GM18505 (cell line): ENCODE measurements around the gene SULF2.

ENCODE experiments used
- ATAC-seq: cut with Tn5 transposase; IDR thresholded peaks from one replicate; pipeline ENCODE4 v1.9.1; 2021; ENCODE audit not compliant: unreplicated experiment
- POLR2A ChIP-seq: IDR thresholded peaks from 4 replicates; pipeline ENCODE4 v1.6.1; 2011; ENCODE audit warnings: borderline replicate concordance; ENCODE audit not compliant: insufficient read depth, insufficient read length; ENCODE audit errors: extremely low read depth

The SULF2 gene

GRCh38 chr20:47754388-47754715 is 30.9 kb downstream of the SULF2 start:
- no peak for TF ChIP-seq POLR2A
- no peak for ATAC-seq

GRCh38 chr20:47753576-47754387 is 31.5 kb downstream of the SULF2 start:
- no peak for TF ChIP-seq POLR2A
- ATAC-seq = no peak

GRCh38 chr20:47751449-47751848 is 33.8 kb downstream of the SULF2 start:
- TF ChIP-seq POLR2A = no peak
- ATAC-seq = no peak

- no peak for TF ChIP-seq POLR2A
Measured at GRCh38 chr20:47749339-47749738, 35.9 kb downstream of the SULF2 start.

GRCh38 chr20:47748823-47749222 is 36.5 kb downstream of the SULF2 start:
- no peak for TF ChIP-seq POLR2A

More at GRCh38 chr20:47749339-47749738, 35.9 kb downstream of the SULF2 start:
- no peak for ATAC-seq

GRCh38 chr20:47748069-47748468 is 37.2 kb downstream of the SULF2 start:
- TF ChIP-seq POLR2A = no peak
- no peak for ATAC-seq

More at GRCh38 chr20:47748823-47749222, 36.5 kb downstream of the SULF2 start:
- ATAC-seq = no peak

GRCh38 chr20:47747669-47748031 is 37.6 kb downstream of the SULF2 start:
- ATAC-seq = no peak
- no peak for TF ChIP-seq POLR2A

GRCh38 chr20:47744803-47745202 is 40.5 kb downstream of the SULF2 start:
- no peak for TF ChIP-seq POLR2A
- no peak for ATAC-seq

- TF ChIP-seq POLR2A = no peak
- no peak for ATAC-seq
Measured at GRCh38 chr20:47743671-47744070, 41.6 kb downstream of the SULF2 start.

- TF ChIP-seq POLR2A = no peak
- ATAC-seq = no peak
Measured at GRCh38 chr20:47741669-47742608, 43.3 kb downstream of the SULF2 start.

- no peak for ATAC-seq
- no peak for TF ChIP-seq POLR2A
Measured at GRCh38 chr20:47740862-47741184, 44.5 kb downstream of the SULF2 start.

- TF ChIP-seq POLR2A = no peak
- ATAC-seq = no peak
Measured at GRCh38 chr20:47740121-47740861, 45.0 kb downstream of the SULF2 start.

- no peak for ATAC-seq
- no peak for TF ChIP-seq POLR2A
Measured at GRCh38 chr20:47737923-47738322, 47.4 kb downstream of the SULF2 start.
